ENCODE results near the gene WDR70. TPM values are rescaled to one million over a fixed set of nuclear protein-coding genes. Genes with fewer than 3 reads are reported as not detected.
A peak's percentile ranks its signal among the peaks of the same experiment; 100 is the strongest.
"Not testable (repeated sequence)": the region's sequence is repeated elsewhere in the genome, so short reads cannot be mapped to it uniquely, and the experiment has no call there.

WDR70 gene
- total RNA-seq, 1 donor from 2014 or later, result 28.9 TPM

- H3K36me3 Mint-ChIP-seq (ENCODE audit: low read depth, unreplicated experiment); H3K9me3 Mint-ChIP-seq (ENCODE audit: unreplicated experiment); H3K27me3 Mint-ChIP-seq (ENCODE audit: unreplicated experiment); DNase-seq (ENCODE audit: low spot score); H3K27ac Mint-ChIP-seq (ENCODE audit: unreplicated experiment); H3K4me3 Mint-ChIP-seq (ENCODE audit: unreplicated experiment); H3K4me1 Mint-ChIP-seq (ENCODE audit: unreplicated experiment): not testable (repeated sequence)
Measured at GRCh38 chr5:37469383-37469782, 90.3 kb downstream of the WDR70 start.

- Mint-ChIP-seq H3K36me3 (ENCODE audit: low read depth, unreplicated experiment) (peaks cover 10% of the 10 kb centered on the region), H3K27me3 (ENCODE audit: unreplicated experiment) (no peaks in the 10 kb centered on the region), H3K9me3 (ENCODE audit: unreplicated experiment) (no peaks in the 10 kb centered on the region), H3K4me3 (ENCODE audit: unreplicated experiment) (no peak overlapping the region), H3K4me1 (ENCODE audit: unreplicated experiment) (no peaks in the 10 kb centered on the region), H3K27ac (ENCODE audit: unreplicated experiment) (no peak overlapping the region)
- no peak for DNase-seq (ENCODE audit: low spot score)
- no peak for TF ChIP-seq CTCF (IDR thresholded peaks at IDR 0.05; ENCODE audit: unreplicated experiment)
Measured at GRCh38 chr5:37471666-37472197, 92.6 kb downstream of the WDR70 start.

GRCh38 chr5:37477426-37477825 lies 98.3 kb downstream of the WDR70 start:
- H3K27ac Mint-ChIP-seq (ENCODE audit: unreplicated experiment), result no peak overlapping the region

GRCh38 chr5:37478121-37478894 lies 99.2 kb downstream of the WDR70 start:
- DNase-seq (ENCODE audit: low spot score), result no peak
- H3K9me3 Mint-ChIP-seq (ENCODE audit: unreplicated experiment), result peaks cover 9% of the 10 kb centered on the region
- TF ChIP-seq CTCF (IDR thresholded peaks at IDR 0.05; ENCODE audit: unreplicated experiment), result no peak

More at GRCh38 chr5:37477426-37477825, 98.3 kb downstream of the WDR70 start:
- H3K27me3 Mint-ChIP-seq (ENCODE audit: unreplicated experiment), result no peaks in the 10 kb centered on the region
- H3K36me3 Mint-ChIP-seq (ENCODE audit: low read depth, unreplicated experiment), result peaks cover 39% of the 10 kb centered on the region
- no peak for TF ChIP-seq CTCF (IDR thresholded peaks at IDR 0.05; ENCODE audit: unreplicated experiment)
- peaks cover 9% of the 10 kb centered on the region for H3K9me3 Mint-ChIP-seq (ENCODE audit: unreplicated experiment)
- H3K4me3 Mint-ChIP-seq (ENCODE audit: unreplicated experiment), result no peak overlapping the region
- no peak for DNase-seq (ENCODE audit: low spot score)
- H3K4me1 Mint-ChIP-seq (ENCODE audit: unreplicated experiment), result no peaks in the 10 kb centered on the region

GRCh38 chr5:37481395-37481794 lies 102.3 kb downstream of the WDR70 start:
- H3K4me3 Mint-ChIP-seq (ENCODE audit: unreplicated experiment), result peak overlapping the region; percentile 59
- H3K4me1 Mint-ChIP-seq (ENCODE audit: unreplicated experiment); DNase-seq (ENCODE audit: low spot score); H3K9me3 Mint-ChIP-seq (ENCODE audit: unreplicated experiment); H3K27me3 Mint-ChIP-seq (ENCODE audit: unreplicated experiment); H3K27ac Mint-ChIP-seq (ENCODE audit: unreplicated experiment): not testable (repeated sequence)
- peaks cover 51% of the 10 kb centered on the region for H3K36me3 Mint-ChIP-seq (ENCODE audit: low read depth, unreplicated experiment)

More at GRCh38 chr5:37478121-37478894, 99.2 kb downstream of the WDR70 start:
- H3K27me3 Mint-ChIP-seq (ENCODE audit: unreplicated experiment), result no peaks in the 10 kb centered on the region
- no peaks in the 10 kb centered on the region for H3K4me1 Mint-ChIP-seq (ENCODE audit: unreplicated experiment)
- H3K4me3 Mint-ChIP-seq (ENCODE audit: unreplicated experiment), result no peak overlapping the region
- no peak overlapping the region for H3K27ac Mint-ChIP-seq (ENCODE audit: unreplicated experiment)
- peaks cover 44% of the 10 kb centered on the region for H3K36me3 Mint-ChIP-seq (ENCODE audit: low read depth, unreplicated experiment)

Data from endothelial cell (in vitro differentiated cells).